Measurements from ENCODE around the gene TXK.

DNA sequence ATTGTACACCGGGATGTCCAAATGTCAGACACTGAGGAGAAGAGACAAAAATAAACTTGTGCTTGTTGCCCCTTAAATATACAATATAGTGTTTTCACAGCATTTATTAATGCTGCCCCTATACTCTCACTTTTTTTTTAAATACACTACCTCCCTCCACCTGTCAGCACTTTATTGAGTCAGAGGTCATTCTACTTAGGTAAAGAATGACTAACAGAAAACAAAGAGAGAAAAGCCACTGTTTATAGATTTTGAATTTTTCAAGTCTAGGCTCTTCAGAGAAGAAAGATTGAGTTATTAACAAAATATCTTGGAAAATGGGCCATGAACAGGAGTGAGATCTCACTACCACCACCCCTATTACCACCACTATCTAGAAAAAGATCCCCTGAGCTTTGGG, 59.4 kb downstream of the TXK start:
- TF ChIP-seq, protein P1, sequence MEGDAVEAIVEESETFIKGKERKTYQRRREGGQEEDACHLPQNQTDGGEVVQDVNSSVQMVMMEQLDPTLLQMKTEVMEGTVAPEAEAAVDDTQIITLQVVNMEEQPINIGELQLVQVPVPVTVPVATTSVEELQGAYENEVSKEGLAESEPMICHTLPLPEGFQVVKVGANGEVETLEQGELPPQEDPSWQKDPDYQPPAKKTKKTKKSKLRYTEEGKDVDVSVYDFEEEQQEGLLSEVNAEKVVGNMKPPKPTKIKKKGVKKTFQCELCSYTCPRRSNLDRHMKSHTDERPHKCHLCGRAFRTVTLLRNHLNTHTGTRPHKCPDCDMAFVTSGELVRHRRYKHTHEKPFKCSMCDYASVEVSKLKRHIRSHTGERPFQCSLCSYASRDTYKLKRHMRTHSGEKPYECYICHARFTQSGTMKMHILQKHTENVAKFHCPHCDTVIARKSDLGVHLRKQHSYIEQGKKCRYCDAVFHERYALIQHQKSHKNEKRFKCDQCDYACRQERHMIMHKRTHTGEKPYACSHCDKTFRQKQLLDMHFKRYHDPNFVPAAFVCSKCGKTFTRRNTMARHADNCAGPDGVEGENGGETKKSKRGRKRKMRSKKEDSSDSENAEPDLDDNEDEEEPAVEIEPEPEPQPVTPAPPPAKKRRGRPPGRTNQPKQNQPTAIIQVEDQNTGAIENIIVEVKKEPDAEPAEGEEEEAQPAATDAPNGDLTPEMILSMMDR (IDR thresholded peaks at IDR 0.05) = no peak
- no peak for TF ChIP-seq POLR2AphosphoS5 (IDR thresholded peaks at IDR 0.05)
- no peak for TF ChIP-seq POLR2A (IDR thresholded peaks at IDR 0.05)
- no peak for TF ChIP-seq EP300 (IDR thresholded peaks at IDR 0.05)

Data from upper lobe of left lung (tissue), 4 donors.